Measurements from ENCODE around the gene PEBP1.

Gene PEBP1

GRCh38 chr12:118135788-118136558 is at the start of gene PEBP1:
PEBP1 (plus strand) TSS chr12:118136124; CDS start chr12:118136210, 86 bp downstream.
- DNase-seq (ENCODE audit: low read depth, low spot score) = peak; percentile 82

- DNase-seq (ENCODE audit: low read depth, low spot score) = no peak
These were observed 46.1 kb upstream of the PEBP1 start for GRCh38 chr12:118089782-118090181.

GRCh38 chr12:118094039-118094438 is 41.9 kb upstream of the PEBP1 start:
- no peak for DNase-seq (ENCODE audit: low read depth, low spot score)

- DNase-seq (ENCODE audit: low read depth, low spot score) = no peak
These were observed 37.5 kb upstream of the PEBP1 start for GRCh38 chr12:118098401-118098800.

- no peak for DNase-seq (ENCODE audit: low read depth, low spot score)
These were observed 36.8 kb upstream of the PEBP1 start for GRCh38 chr12:118098911-118099671.

GRCh38 chr12:118101051-118101450 is 34.9 kb upstream of the PEBP1 start:
- DNase-seq (ENCODE audit: low read depth, low spot score) = no peak

- no peak for DNase-seq (ENCODE audit: low read depth, low spot score)
These were observed 33.9 kb upstream of the PEBP1 start for GRCh38 chr12:118102070-118102469.

GRCh38 chr12:118102609-118103008 is 33.3 kb upstream of the PEBP1 start:
- no peak for DNase-seq (ENCODE audit: low read depth, low spot score)

- DNase-seq (ENCODE audit: low read depth, low spot score) = no peak
These were observed 32.7 kb upstream of the PEBP1 start for GRCh38 chr12:118103201-118103600.

GRCh38 chr12:118103601-118104382 is 32.1 kb upstream of the PEBP1 start, which contains the start of gene VSIG10:
VSIG10 (minus strand) TSS chr12:118104011; CDS start chr12:118103671, 340 bp downstream.
- no peak for DNase-seq (ENCODE audit: low read depth, low spot score)

GRCh38 chr12:118107011-118107410 is 28.9 kb upstream of the PEBP1 start:
- no peak for DNase-seq (ENCODE audit: low read depth, low spot score)

GRCh38 chr12:118107694-118108093 is 28.2 kb upstream of the PEBP1 start:
- no peak for DNase-seq (ENCODE audit: low read depth, low spot score)

GRCh38 chr12:118109088-118109487 is 26.8 kb upstream of the PEBP1 start:
- no peak for DNase-seq (ENCODE audit: low read depth, low spot score)

GRCh38 chr12:118119449-118119879 is 16.5 kb upstream of the PEBP1 start:
- no peak for DNase-seq (ENCODE audit: low read depth, low spot score)

GRCh38 chr12:118120579-118121363 is 15.2 kb upstream of the PEBP1 start:
- DNase-seq (ENCODE audit: low read depth, low spot score) = no peak

- DNase-seq (ENCODE audit: low read depth, low spot score) = no peak
These were observed 13.7 kb upstream of the PEBP1 start for GRCh38 chr12:118122264-118122663.

- no peak for DNase-seq (ENCODE audit: low read depth, low spot score)
These were observed 11.5 kb upstream of the PEBP1 start for GRCh38 chr12:118124333-118124874.

- no peak for DNase-seq (ENCODE audit: low read depth, low spot score)
These were observed 10.2 kb upstream of the PEBP1 start for GRCh38 chr12:118125743-118126118.

- DNase-seq (ENCODE audit: low read depth, low spot score) = no peak
These were observed 9.7 kb upstream of the PEBP1 start for GRCh38 chr12:118126119-118126757.

GRCh38 chr12:118127867-118128266 is 8.1 kb upstream of the PEBP1 start:
- no peak for DNase-seq (ENCODE audit: low read depth, low spot score)
